Breast epithelium (tissue), 4 donors: ENCODE results near the gene LAMC2. TPM values are rescaled to one million over a fixed set of nuclear protein-coding genes. Genes with fewer than 3 reads are reported as not detected.
"Not testable (repeated sequence)": the region's sequence is repeated elsewhere in the genome, so short reads cannot be mapped to it uniquely, and the experiment has no call there.

Source experiments
- DNase-seq, 2 donors: peaks; one replicate each; pipeline ENCODE4 v3.0.0-alpha.2; 2019; ENCODE audit warnings: low spot score in 2 of 2
- H3K27ac ChIP-seq, 2 donors: fragments of 200-600 bp; sonication (generic) in 1 of 2; one replicate each; pipeline ENCODE4 v1.5.1; 2016 to 2019; ENCODE audit warnings: mild to moderate bottlenecking in 1 of 2
- H3K27me3 ChIP-seq, 2 donors: fragments of 200-600 bp; sonication (generic) in 1 of 2; one replicate each; pipeline versions ENCODE4 v1.5.1 to v1.6.0; 2017 to 2019; ENCODE audit warnings: control low read depth in 1 of 2, mild to moderate bottlenecking in 1 of 2
- H3K36me3 ChIP-seq: fragments of 200-600 bp; one replicate; pipeline ENCODE4 v1.5.1; 2019
- H3K4me1 ChIP-seq, 2 donors: fragments of 200-600 bp; sonication (generic); one replicate each; pipeline ENCODE4 v1.5.1; 2016 to 2019; ENCODE audit warnings: control low read depth in 1 of 2
- H3K4me3 ChIP-seq, 3 donors: fragments of 200-600 bp; sonication (generic); 1 replicate in 2 of 3; 2 replicates in 1 of 3; pipeline ENCODE4 v1.5.1; 2016 to 2019; ENCODE audit warnings: mild to moderate bottlenecking in 3 of 3, moderate library complexity in 2 of 3
- H3K9me3 ChIP-seq, 2 donors: fragments of 200-600 bp; sonication (generic) in 1 of 2; one replicate each; pipeline ENCODE4 v1.5.1; 2016 to 2019; ENCODE audit warnings: control low read depth in 1 of 2
- CTCF ChIP-seq, 3 donors: fragments of 450-650 bp; IDR thresholded peaks; one replicate each; pipeline ENCODE4 v1.5.1; 2016 to 2017; ENCODE audit warnings: antibody characterized with exemption in 3 of 3, mild to moderate bottlenecking in 3 of 3, moderate library complexity in 3 of 3
- POLR2A ChIP-seq: fragments of 450-650 bp; IDR thresholded peaks from one replicate; pipeline ENCODE4 v1.6.1; 2016; ENCODE audit warnings: antibody characterized with exemption, mild to moderate bottlenecking, moderate library complexity
- POLR2AphosphoS5 ChIP-seq, 3 donors: sonication (generic); formaldehyde crosslinking; IDR thresholded peaks; one replicate each; pipeline ENCODE4 v1.6.1; 2017; ENCODE audit warnings: antibody characterized with exemption in 3 of 3
- intact Hi-C: fragments of 100-400 bp; cut with DNase I; formaldehyde crosslinking; loops from one replicate; pipeline ENCODE4 v1.15.1; 2023; ENCODE audit warnings: low total_unique reads
- total RNA-seq, 3 donors: library from RNA; depleted of rRNA; stranded (reverse); fragments of >200 nt; gene quantifications; one replicate each; pipeline ENCODE4 v1.1.0, GENCODE V29; 2016

The LAMC2 gene
- total RNA-seq, 3 donors from 2014 or later = 3.0 to 20.3 (median 16.4) TPM

- intact Hi-C loops = no loop called here
- DNase-seq = no peak
- Histone ChIP-seq H3K27me3 (no peaks in the 10 kb centered on the region), H3K9me3 (no peaks in the 10 kb centered on the region), H3K4me3 (no peak overlapping the region), H3K36me3 (no peaks in the 10 kb centered on the region), H3K27ac (no peak overlapping the region), H3K4me1 (peaks cover 0 to 6% of the 10 kb centered on the region in 2 donors)
- TF ChIP-seq POLR2A (no peak), CTCF (IDR thresholded peaks at IDR 0.05) (no peak), POLR2AphosphoS5 (IDR thresholded peaks at IDR 0.05) (no peak)
Observed at GRCh38 chr1:183237046-183237445, 51.0 kb downstream of the LAMC2 start.

GRCh38 chr1:183238071-183238470 is 52.0 kb downstream of the LAMC2 start:
- intact Hi-C loops = no loop called here
- H3K9me3 ChIP-seq = no peaks in the 10 kb centered on the region
- peaks cover 0 to 6% of the 10 kb centered on the region in 2 donors for H3K4me1 ChIP-seq
- no peak for DNase-seq
- no peak overlapping the region for H3K27ac ChIP-seq
- H3K4me3 ChIP-seq = no peak overlapping the region
- no peaks in the 10 kb centered on the region for H3K27me3 ChIP-seq
- no peaks in the 10 kb centered on the region for H3K36me3 ChIP-seq
- TF ChIP-seq POLR2A = no peak
- TF ChIP-seq CTCF (IDR thresholded peaks at IDR 0.05) = no peak
- no peak for TF ChIP-seq POLR2AphosphoS5 (IDR thresholded peaks at IDR 0.05)

- TF ChIP-seq CTCF (IDR thresholded peaks at IDR 0.05) = peak in 1 of 3 donors; percentile 8
- TF ChIP-seq POLR2AphosphoS5 (IDR thresholded peaks at IDR 0.05) = no peak
- intact Hi-C loops = no loop called here
- H3K27ac ChIP-seq = peak overlapping the region; percentile 51 to 66
- no peaks in the 10 kb centered on the region for H3K4me1 ChIP-seq
- no peaks in the 10 kb centered on the region for H3K36me3 ChIP-seq
- no peak for DNase-seq
- no peaks in the 10 kb centered on the region for H3K27me3 ChIP-seq
- H3K4me3 ChIP-seq = no peak overlapping the region
- no peaks in the 10 kb centered on the region for H3K9me3 ChIP-seq
Observed at GRCh38 chr1:183239220-183239742, 53.2 kb downstream of the LAMC2 start.

- peak overlapping the region; percentile 51 to 66 for H3K27ac ChIP-seq
- intact Hi-C loops = no loop called here
- H3K27me3 ChIP-seq = no peaks in the 10 kb centered on the region
- H3K36me3 ChIP-seq = no peaks in the 10 kb centered on the region
- no peak overlapping the region for H3K4me3 ChIP-seq
- DNase-seq = no peak
- no peaks in the 10 kb centered on the region for H3K9me3 ChIP-seq
- no peaks in the 10 kb centered on the region for H3K4me1 ChIP-seq
- TF ChIP-seq POLR2A (no peak), POLR2AphosphoS5 (IDR thresholded peaks at IDR 0.05) (no peak), CTCF (IDR thresholded peaks at IDR 0.05) (no peak)
Observed at GRCh38 chr1:183239793-183240525, 53.9 kb downstream of the LAMC2 start.

- TF ChIP-seq POLR2AphosphoS5 (IDR thresholded peaks at IDR 0.05) (no peak), CTCF (IDR thresholded peaks at IDR 0.05) (no peak), POLR2A (no peak)
- intact Hi-C loops = no loop called here
Observed at GRCh38 chr1:183240526-183240825, 54.4 kb downstream of the LAMC2 start.

GRCh38 chr1:183240853-183241252 is 54.8 kb downstream of the LAMC2 start:
- intact Hi-C loops, H3K4me3 ChIP-seq, H3K9me3 ChIP-seq, H3K27me3 ChIP-seq, H3K36me3 ChIP-seq, DNase-seq, H3K4me1 ChIP-seq: not testable (repeated sequence)
- peak overlapping the region; percentile 66 to 71 for H3K27ac ChIP-seq

More at GRCh38 chr1:183240526-183240825, 54.4 kb downstream of the LAMC2 start:
- no peaks in the 10 kb centered on the region for H3K9me3 ChIP-seq
- H3K36me3 ChIP-seq = no peaks in the 10 kb centered on the region
- peak overlapping the region; percentile 66 to 71 for H3K27ac ChIP-seq
- no peaks in the 10 kb centered on the region for H3K27me3 ChIP-seq
- no peaks in the 10 kb centered on the region for H3K4me1 ChIP-seq
- DNase-seq = no peak
- H3K4me3 ChIP-seq = no peak overlapping the region
